Measurements from ENCODE around the gene RASA1. TPM values are rescaled to one million over a fixed set of nuclear protein-coding genes. Genes with fewer than 3 reads are reported as not detected.

The RASA1 gene
- total RNA-seq, 2 donors from 2014 or later, result 50.9 to 63.0 TPM

DNA sequence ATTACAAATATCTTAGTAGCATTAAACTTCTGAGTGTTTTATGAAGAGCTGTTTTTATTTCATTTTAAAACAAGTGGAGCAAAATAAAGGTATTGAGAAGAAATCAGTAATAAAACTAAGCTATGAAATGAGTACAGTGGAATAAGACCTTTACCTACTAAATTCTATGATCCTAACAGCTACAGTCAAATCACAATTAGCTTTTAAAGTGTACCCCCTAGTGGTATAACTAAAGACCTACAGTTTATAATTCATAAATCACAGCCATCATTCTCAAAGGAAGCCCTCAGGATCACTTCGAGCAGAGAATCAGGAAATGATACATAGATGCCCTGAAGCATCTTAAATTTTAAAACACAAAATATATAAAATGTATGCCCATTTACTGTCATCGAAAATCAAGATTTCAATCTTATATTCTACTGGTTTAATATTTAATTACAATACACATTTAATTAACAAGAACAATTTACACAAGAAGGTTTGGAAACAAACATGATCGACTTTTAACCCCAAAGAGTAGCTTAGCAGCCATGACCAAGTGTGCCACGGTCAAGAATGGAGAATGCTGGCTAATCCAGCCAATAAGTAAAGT lies 132.7 kb downstream of the RASA1 start:
- TF ChIP-seq, protein P1, sequence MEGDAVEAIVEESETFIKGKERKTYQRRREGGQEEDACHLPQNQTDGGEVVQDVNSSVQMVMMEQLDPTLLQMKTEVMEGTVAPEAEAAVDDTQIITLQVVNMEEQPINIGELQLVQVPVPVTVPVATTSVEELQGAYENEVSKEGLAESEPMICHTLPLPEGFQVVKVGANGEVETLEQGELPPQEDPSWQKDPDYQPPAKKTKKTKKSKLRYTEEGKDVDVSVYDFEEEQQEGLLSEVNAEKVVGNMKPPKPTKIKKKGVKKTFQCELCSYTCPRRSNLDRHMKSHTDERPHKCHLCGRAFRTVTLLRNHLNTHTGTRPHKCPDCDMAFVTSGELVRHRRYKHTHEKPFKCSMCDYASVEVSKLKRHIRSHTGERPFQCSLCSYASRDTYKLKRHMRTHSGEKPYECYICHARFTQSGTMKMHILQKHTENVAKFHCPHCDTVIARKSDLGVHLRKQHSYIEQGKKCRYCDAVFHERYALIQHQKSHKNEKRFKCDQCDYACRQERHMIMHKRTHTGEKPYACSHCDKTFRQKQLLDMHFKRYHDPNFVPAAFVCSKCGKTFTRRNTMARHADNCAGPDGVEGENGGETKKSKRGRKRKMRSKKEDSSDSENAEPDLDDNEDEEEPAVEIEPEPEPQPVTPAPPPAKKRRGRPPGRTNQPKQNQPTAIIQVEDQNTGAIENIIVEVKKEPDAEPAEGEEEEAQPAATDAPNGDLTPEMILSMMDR (conservative IDR thresholded peaks at IDR 0.05), result peak; percentile 85
- H3K27ac Mint-ChIP-seq, result no peak overlapping the region
- 91 to 96% methylated on average over 3 of the region's 4 CpGs for WGBS, 2 experiments (ENCODE audit: insufficient coverage in 1 of 2, insufficient read length in 1 of 2)
- peaks cover 12% of the 10 kb centered on the region for H3K9me3 ChIP-seq (ENCODE audit: control insufficient read depth, low read length)
- H3K4me3 Mint-ChIP-seq, result no peak overlapping the region
- no peaks in the 10 kb centered on the region for H3K4me1 ChIP-seq (ENCODE audit: control insufficient read depth, insufficient read depth, low read length)
- H3K27me3 ChIP-seq (ENCODE audit: control insufficient read depth, insufficient read depth, low read length, poor library complexity, severe bottlenecking), result no peaks in the 10 kb centered on the region
- DNase-seq, result no peak
- H3K36me3 Mint-ChIP-seq (ENCODE audit: low read depth), result peaks cover 73% of the 10 kb centered on the region
- H3K9ac ChIP-seq (ENCODE audit: extremely low read depth, low read length, poor library complexity, severe bottlenecking), result no peak overlapping the region
- peaks cover 6% of the 10 kb centered on the region for H3K9me3 Mint-ChIP-seq
- no peak overlapping the region for H3K4me3 ChIP-seq (ENCODE audit: low read length)
- no peaks in the 10 kb centered on the region for H3K4me1 Mint-ChIP-seq
- peaks cover 95% of the 10 kb centered on the region for H3K36me3 ChIP-seq (ENCODE audit: control insufficient read depth, insufficient read depth, low read length)
- H3K27ac ChIP-seq (ENCODE audit: low read depth, low read length), result no peak overlapping the region
- H3K27me3 Mint-ChIP-seq (ENCODE audit: insufficient read depth), result no peaks in the 10 kb centered on the region

GRCh38 chr5:87401626-87402025 lies 133.9 kb downstream of the RASA1 start:
- Histone ChIP-seq H3K27ac (ENCODE audit: low read depth, low read length) (no peak overlapping the region), H3K27me3 (ENCODE audit: control insufficient read depth, insufficient read depth, low read length, poor library complexity, severe bottlenecking) (no peaks in the 10 kb centered on the region), H3K9me3 (ENCODE audit: control insufficient read depth, low read length) (peaks cover 12% of the 10 kb centered on the region), H3K36me3 (ENCODE audit: control insufficient read depth, insufficient read depth, low read length) (peaks cover 98% of the 10 kb centered on the region), H3K9ac (ENCODE audit: extremely low read depth, low read length, poor library complexity, severe bottlenecking) (no peak overlapping the region), H3K4me3 (ENCODE audit: low read length) (no peak overlapping the region), H3K4me1 (ENCODE audit: control insufficient read depth, insufficient read depth, low read length) (no peaks in the 10 kb centered on the region)
- Mint-ChIP-seq H3K27me3 (ENCODE audit: insufficient read depth) (no peaks in the 10 kb centered on the region), H3K4me1 (no peaks in the 10 kb centered on the region), H3K9me3 (peaks cover 6% of the 10 kb centered on the region), H3K36me3 (ENCODE audit: low read depth) (peaks cover 70% of the 10 kb centered on the region), H3K27ac (no peak overlapping the region), H3K4me3 (no peak overlapping the region)
- TF ChIP-seq, protein P1 (conservative IDR thresholded peaks at IDR 0.05), result no peak
- no peak for DNase-seq

- H3K27me3 ChIP-seq (ENCODE audit: control insufficient read depth, insufficient read depth, low read length, poor library complexity, severe bottlenecking), result no peaks in the 10 kb centered on the region
- Mint-ChIP-seq H3K9me3 (peaks cover 6% of the 10 kb centered on the region), H3K36me3 (ENCODE audit: low read depth) (peaks cover 68% of the 10 kb centered on the region), H3K4me3 (no peak overlapping the region), H3K4me1 (no peaks in the 10 kb centered on the region), H3K27me3 (ENCODE audit: insufficient read depth) (no peaks in the 10 kb centered on the region), H3K27ac (no peak overlapping the region)
- WGBS, 2 experiments (ENCODE audit: insufficient coverage in 1 of 2, insufficient read length in 1 of 2), result 90 to 100% methylated on average over 1 to 3 of the region's 3 CpGs
- TF ChIP-seq, protein P1 (conservative IDR thresholded peaks at IDR 0.05), result no peak
- no peak overlapping the region for H3K9ac ChIP-seq (ENCODE audit: extremely low read depth, low read length, poor library complexity, severe bottlenecking)
- peaks cover 12% of the 10 kb centered on the region for H3K9me3 ChIP-seq (ENCODE audit: control insufficient read depth, low read length)
- no peaks in the 10 kb centered on the region for H3K4me1 ChIP-seq (ENCODE audit: control insufficient read depth, insufficient read depth, low read length)
- peaks cover 97% of the 10 kb centered on the region for H3K36me3 ChIP-seq (ENCODE audit: control insufficient read depth, insufficient read depth, low read length)
- no peak for DNase-seq
- H3K27ac ChIP-seq (ENCODE audit: low read depth, low read length), result no peak overlapping the region
- H3K4me3 ChIP-seq (ENCODE audit: low read length), result no peak overlapping the region
Observed at GRCh38 chr5:87403409-87403808, 135.7 kb downstream of the RASA1 start.
